ENCODE results near the gene ITGAD.

ITGAD gene

GRCh38 chr16:31395647-31396046 is 2.5 kb downstream of the ITGAD start:
- H3K4me1 ChIP-seq (ENCODE audit: control insufficient read depth, low read depth, low read length) = peaks cover 5% of the 10 kb centered on the region
- H3K9ac ChIP-seq (ENCODE audit: low read length) = no peak overlapping the region
- no peaks in the 10 kb centered on the region for H3K36me3 ChIP-seq (ENCODE audit: control insufficient read depth, low read depth, low read length)
- no peaks in the 10 kb centered on the region for H3K27me3 ChIP-seq (ENCODE audit: control insufficient read depth, insufficient read depth, low read length)
- no peak overlapping the region for H3K27ac ChIP-seq (ENCODE audit: low read length)
- H3K9me3 ChIP-seq (ENCODE audit: control insufficient read depth, low read depth, low read length) = no peaks in the 10 kb centered on the region
- H3K4me3 ChIP-seq (ENCODE audit: low read length) = no peak overlapping the region

GRCh38 chr16:31397096-31397660 is 4.0 kb downstream of the ITGAD start:
- H3K9me3 ChIP-seq (ENCODE audit: control insufficient read depth, low read depth, low read length) = no peaks in the 10 kb centered on the region
- H3K4me1 ChIP-seq (ENCODE audit: control insufficient read depth, low read depth, low read length) = peaks cover 5% of the 10 kb centered on the region
- no peaks in the 10 kb centered on the region for H3K36me3 ChIP-seq (ENCODE audit: control insufficient read depth, low read depth, low read length)
- H3K27ac ChIP-seq (ENCODE audit: low read length) = no peak overlapping the region
- H3K4me3 ChIP-seq (ENCODE audit: low read length) = no peak overlapping the region
- no peaks in the 10 kb centered on the region for H3K27me3 ChIP-seq (ENCODE audit: control insufficient read depth, insufficient read depth, low read length)
- no peak overlapping the region for H3K9ac ChIP-seq (ENCODE audit: low read length)

GRCh38 chr16:31397701-31398100 is 4.6 kb downstream of the ITGAD start:
- Histone ChIP-seq H3K27ac (ENCODE audit: low read length) (no peak overlapping the region), H3K27me3 (ENCODE audit: control insufficient read depth, insufficient read depth, low read length) (no peaks in the 10 kb centered on the region), H3K4me3 (ENCODE audit: low read length) (no peak overlapping the region), H3K36me3 (ENCODE audit: control insufficient read depth, low read depth, low read length) (no peaks in the 10 kb centered on the region), H3K9ac (ENCODE audit: low read length) (no peak overlapping the region), H3K4me1 (ENCODE audit: control insufficient read depth, low read depth, low read length) (peaks cover 5% of the 10 kb centered on the region), H3K9me3 (ENCODE audit: control insufficient read depth, low read depth, low read length) (no peaks in the 10 kb centered on the region)

- H3K27ac ChIP-seq (ENCODE audit: low read length) = no peak overlapping the region
- no peaks in the 10 kb centered on the region for H3K36me3 ChIP-seq (ENCODE audit: control insufficient read depth, low read depth, low read length)
- H3K4me3 ChIP-seq (ENCODE audit: low read length) = no peak overlapping the region
- H3K9me3 ChIP-seq (ENCODE audit: control insufficient read depth, low read depth, low read length) = no peaks in the 10 kb centered on the region
- H3K27me3 ChIP-seq (ENCODE audit: control insufficient read depth, insufficient read depth, low read length) = no peaks in the 10 kb centered on the region
- no peaks in the 10 kb centered on the region for H3K4me1 ChIP-seq (ENCODE audit: control insufficient read depth, low read depth, low read length)
- no peak overlapping the region for H3K9ac ChIP-seq (ENCODE audit: low read length)
These were observed 7.1 kb downstream of the ITGAD start for GRCh38 chr16:31400191-31400590.

- H3K27ac ChIP-seq (ENCODE audit: low read length) = no peak overlapping the region
- no peaks in the 10 kb centered on the region for H3K36me3 ChIP-seq (ENCODE audit: control insufficient read depth, low read depth, low read length)
- no peak overlapping the region for H3K4me3 ChIP-seq (ENCODE audit: low read length)
- H3K27me3 ChIP-seq (ENCODE audit: control insufficient read depth, insufficient read depth, low read length) = no peaks in the 10 kb centered on the region
- no peak overlapping the region for H3K9ac ChIP-seq (ENCODE audit: low read length)
- H3K4me1 ChIP-seq (ENCODE audit: control insufficient read depth, low read depth, low read length) = no peaks in the 10 kb centered on the region
- H3K9me3 ChIP-seq (ENCODE audit: control insufficient read depth, low read depth, low read length) = no peaks in the 10 kb centered on the region
These were observed 8.3 kb downstream of the ITGAD start for GRCh38 chr16:31401436-31401835.

- Histone ChIP-seq H3K9ac (ENCODE audit: low read length) (no peak overlapping the region), H3K9me3 (ENCODE audit: control insufficient read depth, low read depth, low read length) (no peaks in the 10 kb centered on the region), H3K27me3 (ENCODE audit: control insufficient read depth, insufficient read depth, low read length) (no peaks in the 10 kb centered on the region), H3K4me3 (ENCODE audit: low read length) (no peak overlapping the region), H3K36me3 (ENCODE audit: control insufficient read depth, low read depth, low read length) (no peaks in the 10 kb centered on the region), H3K27ac (ENCODE audit: low read length) (no peak overlapping the region), H3K4me1 (ENCODE audit: control insufficient read depth, low read depth, low read length) (no peaks in the 10 kb centered on the region)
These were observed 9.6 kb downstream of the ITGAD start for GRCh38 chr16:31402687-31403086.

GRCh38 chr16:31403590-31404352 is 10.6 kb downstream of the ITGAD start:
- no peak overlapping the region for H3K4me3 ChIP-seq (ENCODE audit: low read length)
- H3K9ac ChIP-seq (ENCODE audit: low read length) = no peak overlapping the region
- no peaks in the 10 kb centered on the region for H3K36me3 ChIP-seq (ENCODE audit: control insufficient read depth, low read depth, low read length)
- H3K27ac ChIP-seq (ENCODE audit: low read length) = no peak overlapping the region
- no peaks in the 10 kb centered on the region for H3K9me3 ChIP-seq (ENCODE audit: control insufficient read depth, low read depth, low read length)
- no peaks in the 10 kb centered on the region for H3K27me3 ChIP-seq (ENCODE audit: control insufficient read depth, insufficient read depth, low read length)
- no peaks in the 10 kb centered on the region for H3K4me1 ChIP-seq (ENCODE audit: control insufficient read depth, low read depth, low read length)

GRCh38 chr16:31404353-31405064 is 11.4 kb downstream of the ITGAD start:
- H3K9me3 ChIP-seq (ENCODE audit: control insufficient read depth, low read depth, low read length) = no peaks in the 10 kb centered on the region
- no peaks in the 10 kb centered on the region for H3K4me1 ChIP-seq (ENCODE audit: control insufficient read depth, low read depth, low read length)
- no peaks in the 10 kb centered on the region for H3K27me3 ChIP-seq (ENCODE audit: control insufficient read depth, insufficient read depth, low read length)
- no peak overlapping the region for H3K4me3 ChIP-seq (ENCODE audit: low read length)
- H3K27ac ChIP-seq (ENCODE audit: low read length) = no peak overlapping the region
- no peaks in the 10 kb centered on the region for H3K36me3 ChIP-seq (ENCODE audit: control insufficient read depth, low read depth, low read length)
- H3K9ac ChIP-seq (ENCODE audit: low read length) = no peak overlapping the region

- no peak overlapping the region for H3K4me3 ChIP-seq (ENCODE audit: low read length)
- H3K27me3 ChIP-seq (ENCODE audit: control insufficient read depth, insufficient read depth, low read length) = no peaks in the 10 kb centered on the region
- no peak overlapping the region for H3K9ac ChIP-seq (ENCODE audit: low read length)
These were observed 14.3 kb downstream of the ITGAD start for GRCh38 chr16:31407406-31407805.

GRCh38 chr16:31409433-31409832 is 16.3 kb downstream of the ITGAD start:
- Histone ChIP-seq H3K36me3 (ENCODE audit: control insufficient read depth, low read depth, low read length) (no peaks in the 10 kb centered on the region), H3K4me3 (ENCODE audit: low read length) (no peak overlapping the region), H3K27me3 (ENCODE audit: control insufficient read depth, insufficient read depth, low read length) (no peaks in the 10 kb centered on the region), H3K9me3 (ENCODE audit: control insufficient read depth, low read depth, low read length) (no peaks in the 10 kb centered on the region), H3K4me1 (ENCODE audit: control insufficient read depth, low read depth, low read length) (no peaks in the 10 kb centered on the region), H3K9ac (ENCODE audit: low read length) (no peak overlapping the region), H3K27ac (ENCODE audit: low read length) (no peak overlapping the region)

More at GRCh38 chr16:31407406-31407805, 14.3 kb downstream of the ITGAD start:
- no peak overlapping the region for H3K27ac ChIP-seq (ENCODE audit: low read length)
- no peaks in the 10 kb centered on the region for H3K36me3 ChIP-seq (ENCODE audit: control insufficient read depth, low read depth, low read length)
- no peaks in the 10 kb centered on the region for H3K4me1 ChIP-seq (ENCODE audit: control insufficient read depth, low read depth, low read length)
- no peaks in the 10 kb centered on the region for H3K9me3 ChIP-seq (ENCODE audit: control insufficient read depth, low read depth, low read length)

GRCh38 chr16:31410082-31410481 is 16.9 kb downstream of the ITGAD start:
- Histone ChIP-seq H3K4me3 (ENCODE audit: low read length) (no peak overlapping the region), H3K9me3 (ENCODE audit: control insufficient read depth, low read depth, low read length) (no peaks in the 10 kb centered on the region), H3K4me1 (ENCODE audit: control insufficient read depth, low read depth, low read length) (no peaks in the 10 kb centered on the region), H3K27me3 (ENCODE audit: control insufficient read depth, insufficient read depth, low read length) (no peaks in the 10 kb centered on the region), H3K27ac (ENCODE audit: low read length) (no peak overlapping the region), H3K36me3 (ENCODE audit: control insufficient read depth, low read depth, low read length) (no peaks in the 10 kb centered on the region), H3K9ac (ENCODE audit: low read length) (no peak overlapping the region)
